SK-N-SH (cell line): Measurements from ENCODE around the gene ACTL8.

Experiments used
- CTCF ChIP-seq: fragments of 200-600 bp; sonication (generic); IDR thresholded peaks from 2 replicates; pipeline ENCODE4 v1.6.1; 2017; ENCODE audit warnings: antibody characterized with exemption, mild to moderate bottlenecking, moderate library complexity
- EP300 ChIP-seq, 2 experiments: IDR thresholded peaks; 2 replicates each; pipeline versions ENCODE4 v1.4.0 to v1.6.1; 2012; ENCODE audit warnings: borderline replicate concordance in 1 of 2, low read depth in 1 of 2, low read length in 1 of 2
- EZH2phosphoT487 ChIP-seq: fragments of 200-600 bp; sonication (generic); IDR thresholded peaks from 2 replicates; pipeline ENCODE4 v1.6.1; 2017; ENCODE audit warnings: low read depth, mixed run types, mild to moderate bottlenecking, antibody characterized with exemption, moderate library complexity, borderline replicate concordance
- GATA2 ChIP-seq: sonication (generic); formaldehyde crosslinking; IDR thresholded peaks from 2 replicates; pipeline ENCODE4 v1.5.0; 2020; ENCODE audit warnings: mild to moderate bottlenecking, missing genetic modification reagents
- POLR2AphosphoS5 ChIP-seq: IDR thresholded peaks from 2 replicates; pipeline ENCODE4 v1.6.1; 2012; ENCODE audit warnings: low read depth, low read length
- RAD21 ChIP-seq: IDR thresholded peaks from 2 replicates; pipeline ENCODE4 v1.6.1; 2012; ENCODE audit warnings: mild to moderate bottlenecking, low read length
- SMC3 ChIP-seq: IDR thresholded peaks from 2 replicates; pipeline ENCODE4 v1.6.1; 2012; ENCODE audit warnings: low read depth, low read length, improper control_type of control experiment
- TCF12 ChIP-seq: IDR thresholded peaks from 2 replicates; pipeline ENCODE4 v1.4.0; 2012
- USF1 ChIP-seq: IDR thresholded peaks from 2 replicates; pipeline ENCODE4 v1.4.0; 2012; ENCODE audit warnings: low read depth, borderline replicate concordance
- TF ChIP-seq, protein P1 (sequence below): IDR thresholded peaks from 2 replicates; pipeline ENCODE4 v1.4.0; 2012; ENCODE audit warnings: low read depth, borderline replicate concordance

DNA sequence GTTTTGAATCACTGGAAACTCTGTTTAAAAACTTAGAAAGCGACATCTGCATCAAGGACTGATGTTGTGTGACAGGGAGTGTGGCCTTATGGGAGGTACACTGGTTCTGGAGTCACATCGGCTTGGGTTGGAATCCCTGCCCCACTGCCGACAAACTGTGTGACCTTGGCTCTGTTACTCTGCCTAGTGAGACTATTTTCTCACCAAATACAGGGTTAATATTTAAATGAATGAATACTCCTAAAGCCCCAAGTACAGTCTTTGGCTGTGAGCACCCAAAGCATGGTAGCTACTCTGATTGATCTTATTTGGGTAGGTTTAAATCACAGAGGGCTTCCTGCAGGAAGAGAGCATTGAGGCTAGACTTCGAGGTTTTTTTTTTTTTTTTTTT is 102.0 kb downstream of the ACTL8 start:
- TF ChIP-seq RAD21 (no peak), EP300 (IDR thresholded peaks at IDR 0.05; ENCODE audit: borderline replicate concordance in 1 of 2, low read depth in 1 of 2, low read length in 1 of 2) (no peak), CTCF (no peak), POLR2AphosphoS5 (no peak), GATA2 (CRISPR knock-in tag) (no peak), SMC3 (no peak), USF1 (no peak), TCF12 (no peak), EZH2phosphoT487 (no peak)
- TF ChIP-seq, protein P1, sequence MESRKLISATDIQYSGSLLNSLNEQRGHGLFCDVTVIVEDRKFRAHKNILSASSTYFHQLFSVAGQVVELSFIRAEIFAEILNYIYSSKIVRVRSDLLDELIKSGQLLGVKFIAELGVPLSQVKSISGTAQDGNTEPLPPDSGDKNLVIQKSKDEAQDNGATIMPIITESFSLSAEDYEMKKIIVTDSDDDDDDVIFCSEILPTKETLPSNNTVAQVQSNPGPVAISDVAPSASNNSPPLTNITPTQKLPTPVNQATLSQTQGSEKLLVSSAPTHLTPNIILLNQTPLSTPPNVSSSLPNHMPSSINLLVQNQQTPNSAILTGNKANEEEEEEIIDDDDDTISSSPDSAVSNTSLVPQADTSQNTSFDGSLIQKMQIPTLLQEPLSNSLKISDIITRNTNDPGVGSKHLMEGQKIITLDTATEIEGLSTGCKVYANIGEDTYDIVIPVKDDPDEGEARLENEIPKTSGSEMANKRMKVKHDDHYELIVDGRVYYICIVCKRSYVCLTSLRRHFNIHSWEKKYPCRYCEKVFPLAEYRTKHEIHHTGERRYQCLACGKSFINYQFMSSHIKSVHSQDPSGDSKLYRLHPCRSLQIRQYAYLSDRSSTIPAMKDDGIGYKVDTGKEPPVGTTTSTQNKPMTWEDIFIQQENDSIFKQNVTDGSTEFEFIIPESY: no peak
